Motor neuron (in vitro differentiated cells): ENCODE data around the gene LRP8. TPM values are rescaled to one million over a fixed set of nuclear protein-coding genes. Genes with fewer than 3 reads are reported as not detected.

Source experiments
- ATAC-seq, 8 experiments: fragments of 200-7000 bp; cut with Tn5 transposase; replicated peaks in 6 of 8; 2 replicates each; pipeline ENCODE4 v1.8.0; 2021; ENCODE audit warnings: mild to moderate bottlenecking in 8 of 8, moderate library complexity in 8 of 8
- H3K27ac ChIP-seq, 2 donors: fragments of 250-450 bp; sonication (Bioruptor Pico); 2 replicates each; pipeline ENCODE4 v1.9.0; 2021; ENCODE audit warnings: antibody characterized with exemption in 2 of 2, mild to moderate bottlenecking in 2 of 2, moderate library complexity in 1 of 2
- H3K4me1 ChIP-seq, 2 donors: fragments of 250-450 bp; sonication (Bioruptor Pico); replicated peaks in 1 of 2; 2 replicates each; pipeline ENCODE4 v1.6.1; 2021; ENCODE audit warnings: antibody characterized with exemption in 2 of 2, mild to moderate bottlenecking in 2 of 2, moderate library complexity in 1 of 2
- H3K4me3 ChIP-seq, 5 donors: fragments of 250-450 bp; sonication (Bioruptor Pico); 2 replicates each; pipeline ENCODE4 v1.9.0; 2021; ENCODE audit warnings: antibody characterized with exemption in 5 of 5, mild to moderate bottlenecking in 5 of 5, moderate library complexity in 4 of 5
- WGBS, 10 experiments: fragments of 450-650 bp; shearing (Covaris generic); methylation state at CpG; one replicate each; pipeline ENCODE4 v1.0.0; 2022; 5-methylcytosine and 5-hydroxymethylcytosine counted together
- in situ Hi-C, 9 experiments: fragments of 400-800 bp; cut with MboI; loops; one replicate each; pipeline ENCODE4 v1.15.0; 2021; ENCODE audit warnings: low sequenced_read_pairs in 9 of 9, low pct_unique_long_range_greater_than_20kb in 2 of 9; ENCODE audit not compliant: unreplicated experiment in 9 of 9
- total RNA-seq, 8 experiments: library from RNA; unstranded; fragments of 300-600 nt; gene quantifications; 2 replicates each; pipeline versions ENCODE4 v1.2.3 to v1.2.4, GENCODE V29; 2022

LRP8 gene
- total RNA-seq, 8 experiments from 2014 or later: 2.8 to 44.0 (median 26.7) TPM

- WGBS, 10 experiments: 30 to 100% (median 71%) methylated on average over 2 to 7 of the region's 14 CpGs; no CpG with 5 or more reads in 4 of the 10 experiments
- peak in 3 of 8 experiments; percentile 14 to 27 (median 25) for ATAC-seq
These were observed 40.6 kb upstream of the LRP8 start for GRCh38 chr1:53368314-53369033.

DNA sequence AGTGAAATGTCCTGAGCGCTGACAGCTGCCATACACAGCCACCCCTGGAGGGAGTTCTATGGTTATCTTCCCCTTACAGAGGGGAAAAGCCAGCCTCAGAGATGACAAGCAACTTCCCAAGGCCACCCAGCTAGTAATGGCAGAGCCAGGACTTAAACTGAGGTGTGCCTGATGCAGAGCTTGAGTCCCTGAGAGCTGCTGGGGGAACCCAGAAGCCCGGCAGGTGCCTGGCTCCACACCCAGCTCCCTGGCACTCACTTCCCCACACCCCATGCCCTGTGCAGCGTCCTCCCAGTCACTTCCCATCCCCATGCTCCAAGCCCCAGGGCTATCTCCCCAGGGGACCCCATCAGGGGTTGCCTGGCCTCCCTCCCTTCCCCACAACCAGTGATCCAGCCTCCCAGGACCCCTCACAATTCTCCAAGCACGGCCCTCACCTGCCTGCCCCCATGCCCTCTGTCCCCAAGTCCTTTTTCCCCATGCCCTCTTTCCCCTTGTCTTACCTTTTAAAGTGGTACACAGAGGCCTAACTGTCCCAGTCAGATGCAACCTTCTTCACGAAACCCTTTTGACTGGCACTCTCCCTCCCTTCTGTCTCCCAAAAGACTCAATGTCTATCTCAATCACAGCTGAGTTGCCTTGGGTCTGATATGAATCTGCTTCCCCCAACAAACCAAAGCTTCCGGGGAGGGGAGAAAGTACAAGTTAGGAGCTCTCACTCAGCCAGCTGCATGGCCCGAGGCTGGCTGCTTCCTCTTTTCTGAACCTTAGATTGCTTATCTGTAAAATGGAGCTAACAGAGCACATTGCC, 39.8 kb upstream of the LRP8 start:
- WGBS, 10 experiments: 30 to 86% (median 59%) methylated on average over 1 to 4 of the region's 7 CpGs; no CpG with 5 or more reads in 4 of the 10 experiments
- Histone ChIP-seq H3K4me3 (no peak overlapping the region), H3K27ac (no peak overlapping the region), H3K4me1 (peaks cover 15 to 18% of the 10 kb centered on the region in 2 donors)
- in situ Hi-C loops: no loop called here
- ATAC-seq: no peak

More at GRCh38 chr1:53368314-53369033, 40.6 kb upstream of the LRP8 start:
- H3K27ac ChIP-seq: no peak overlapping the region
- H3K4me3 ChIP-seq: no peak overlapping the region
- peaks cover 15 to 18% of the 10 kb centered on the region in 2 donors for H3K4me1 ChIP-seq
- in situ Hi-C loops: no loop called here

GRCh38 chr1:53366901-53367502, 39.1 kb upstream of the LRP8 start:
- in situ Hi-C loops: no loop called here
- WGBS, 10 experiments: 32 to 100% (median 84%) methylated on average over 2 to 10 of the region's 12 CpGs; no CpG with 5 or more reads in 3 of the 10 experiments

GRCh38 chr1:53365437-53366063, 37.7 kb upstream of the LRP8 start:
- in situ Hi-C loops: no loop called here

More at GRCh38 chr1:53366901-53367502, 39.1 kb upstream of the LRP8 start:
- H3K27ac ChIP-seq: no peak overlapping the region
- H3K4me3 ChIP-seq: no peak overlapping the region
- peaks cover 14 to 17% of the 10 kb centered on the region in 2 donors for H3K4me1 ChIP-seq
- no peak for ATAC-seq

GRCh38 chr1:53362851-53363642, 35.2 kb upstream of the LRP8 start:
- in situ Hi-C loops: no loop called here
- 75 to 96% (median 83%) methylated on average over 1 to 8 of the region's 9 CpGs; no CpG with 5 or more reads in 3 of the 10 experiments for WGBS, 10 experiments
- peaks cover 9% of the 10 kb centered on the region in 2 donors for H3K4me1 ChIP-seq
- no peak overlapping the region for H3K27ac ChIP-seq
- no peak overlapping the region for H3K4me3 ChIP-seq
- ATAC-seq: no peak

More at GRCh38 chr1:53365437-53366063, 37.7 kb upstream of the LRP8 start:
- H3K4me1 ChIP-seq: peaks cover 8 to 9% of the 10 kb centered on the region in 2 donors
- H3K27ac ChIP-seq: no peak overlapping the region
- 20 to 94% (median 84%) methylated on average over 1 to 12 of the region's 12 CpGs; no CpG with 5 or more reads in 1 of the 10 experiments for WGBS, 10 experiments
- ATAC-seq: peak in 3 of 8 experiments; percentile 24 to 93 (median 42)
- H3K4me3 ChIP-seq: no peak overlapping the region

DNA sequence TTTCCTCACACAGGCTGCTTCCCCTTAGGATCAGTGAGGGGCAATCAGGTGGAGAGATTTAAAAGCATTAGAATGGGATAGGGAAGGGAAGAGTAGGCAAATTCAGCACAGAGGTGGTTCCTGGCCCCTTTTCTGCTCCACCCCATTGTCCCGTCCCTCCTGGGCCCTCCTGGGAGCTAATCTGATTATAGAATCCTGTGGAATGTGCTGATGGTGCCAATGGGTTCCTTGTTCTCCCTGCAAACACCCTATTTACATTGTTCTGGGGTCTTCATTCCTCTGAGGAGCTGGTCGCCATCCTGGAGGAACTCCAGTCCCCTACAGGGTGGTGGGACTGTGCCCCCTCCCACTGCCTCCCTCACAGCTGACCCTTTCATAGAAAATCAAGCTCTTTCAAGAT, 34.4 kb upstream of the LRP8 start:
- 0 to 100% (median 86%) methylated on average over 1 to 2 of the region's 2 CpGs; no CpG with 5 or more reads in 4 of the 10 experiments for WGBS, 10 experiments
- Histone ChIP-seq H3K4me3 (no peak overlapping the region), H3K27ac (no peak overlapping the region), H3K4me1 (peaks cover 9% of the 10 kb centered on the region in 2 donors)
- no peak for ATAC-seq
- in situ Hi-C loops: no loop called here

- Histone ChIP-seq H3K4me3 (no peak overlapping the region), H3K4me1 (peaks cover 9% of the 10 kb centered on the region in 2 donors), H3K27ac (no peak overlapping the region)
- peak in 2 of 8 experiments; percentile 14 to 21 for ATAC-seq
- no CpG with 5 or more reads among the region's 3 CpGs for WGBS, 10 experiments
- in situ Hi-C loops: no loop called here
These were observed 33.7 kb upstream of the LRP8 start for GRCh38 chr1:53361541-53361961.

- ATAC-seq: peak in 1 of 8 experiments; percentile 11
- peaks cover 9% of the 10 kb centered on the region in 2 donors for H3K4me1 ChIP-seq
- H3K4me3 ChIP-seq: no peak overlapping the region
- no peak overlapping the region for H3K27ac ChIP-seq
- in situ Hi-C loops: no loop called here
- WGBS, 10 experiments: 29 to 100% (median 62%) methylated on average over 1 to 2 of the region's 2 CpGs; no CpG with 5 or more reads in 4 of the 10 experiments
These were observed 32.0 kb upstream of the LRP8 start for GRCh38 chr1:53359934-53360276.

GRCh38 chr1:53359225-53359933, 31.5 kb upstream of the LRP8 start:
- H3K4me3 ChIP-seq: no peak overlapping the region
- ATAC-seq: no peak
- H3K4me1 ChIP-seq: peaks cover 9% of the 10 kb centered on the region in 2 donors
- in situ Hi-C loops: no loop called here
- H3K27ac ChIP-seq: no peak overlapping the region
- WGBS, 10 experiments: 22 to 100% (median 89%) methylated on average over 1 to 4 of the region's 4 CpGs; no CpG with 5 or more reads in 1 of the 10 experiments

DNA sequence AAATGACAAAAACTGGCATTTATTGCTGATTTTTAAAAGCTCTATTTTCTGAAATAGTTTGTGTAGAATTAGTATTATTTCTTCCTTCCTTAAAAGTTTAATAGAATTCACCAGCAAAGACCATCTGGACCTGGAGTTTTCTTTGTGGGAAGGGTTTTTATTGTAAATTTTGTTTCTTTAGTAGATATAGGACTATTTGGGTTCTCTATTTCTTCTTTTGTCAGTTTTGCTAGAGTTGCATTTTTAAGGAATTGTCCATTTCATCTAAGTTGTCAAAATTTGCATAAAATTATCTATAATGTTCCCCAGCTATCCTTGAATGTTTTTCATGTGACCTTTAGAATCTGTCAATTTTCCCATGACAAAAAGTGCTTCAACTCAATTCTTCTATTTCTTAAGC, 28.8 kb upstream of the LRP8 start:
- peaks cover 16 to 19% of the 10 kb centered on the region in 2 donors for H3K4me1 ChIP-seq
- H3K27ac ChIP-seq: no peak overlapping the region
- in situ Hi-C loops: no loop called here
- ATAC-seq: no peak
- H3K4me3 ChIP-seq: no peak overlapping the region

DNA sequence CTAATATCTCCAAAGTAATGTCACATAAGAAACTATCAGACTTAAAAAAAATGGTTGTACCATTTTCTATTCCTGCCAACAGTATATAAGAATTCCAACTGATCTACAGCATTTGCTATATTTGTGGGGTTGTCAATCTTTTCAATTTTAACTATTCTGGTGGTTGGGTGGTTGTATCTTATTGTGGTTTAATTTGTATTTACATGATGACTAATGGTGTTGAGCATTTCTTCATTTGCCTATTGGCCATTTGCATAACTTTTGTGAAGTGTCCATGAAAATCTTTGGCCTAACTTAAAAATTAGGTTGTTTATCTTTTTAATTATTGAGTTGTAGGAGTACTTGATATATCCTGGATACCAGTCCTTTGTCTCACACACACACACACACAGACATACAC, 26.2 kb upstream of the LRP8 start:
- peak in 2 of 8 experiments; percentile 87 to 90 for ATAC-seq
- Histone ChIP-seq H3K4me1 (peaks cover 6 to 10% of the 10 kb centered on the region in 2 donors), H3K27ac (no peak overlapping the region), H3K4me3 (no peak overlapping the region)
- in situ Hi-C loops: no loop called here
